ENCODE measurements around the gene MRPL36.

The MRPL36 gene

DNA sequence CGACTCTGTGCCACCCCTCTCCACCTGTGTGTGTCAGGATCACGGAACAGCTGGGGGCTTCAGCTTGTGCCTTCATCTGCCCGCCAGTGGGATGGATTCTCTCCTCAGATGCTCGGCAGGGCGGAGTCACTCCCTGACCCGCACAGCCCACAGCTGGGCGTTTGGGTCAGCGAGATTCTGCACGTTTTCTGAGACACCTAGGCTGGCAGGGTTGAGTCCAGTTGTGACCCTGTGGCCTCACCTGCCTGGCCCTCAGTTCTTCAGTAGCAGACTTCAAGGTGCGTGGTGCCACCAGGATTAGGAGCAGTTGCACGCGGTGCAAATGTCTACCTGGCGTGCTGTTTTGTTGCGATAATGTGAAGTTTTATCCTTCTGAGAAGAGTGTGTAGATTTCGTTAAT lies 6.6 kb upstream of the MRPL36 start:
- no peak for DNase-seq
- Mint-ChIP-seq H3K9me3 (no peaks in the 10 kb centered on the region), H3K27me3 (ENCODE audit: low read depth, poor library complexity) (no peaks in the 10 kb centered on the region), H3K36me3 (ENCODE audit: low read depth) (peaks cover 71% of the 10 kb centered on the region), H3K4me3 (no peak overlapping the region), H3K27ac (no peak overlapping the region), H3K4me1 (peaks cover 20% of the 10 kb centered on the region)
- no peak for TF ChIP-seq CTCF (IDR thresholded peaks at IDR 0.05)

GRCh38 chr5:1805736-1806135 lies 6.1 kb upstream of the MRPL36 start:
- Mint-ChIP-seq H3K4me1 (peaks cover 23% of the 10 kb centered on the region), H3K36me3 (ENCODE audit: low read depth) (peaks cover 66% of the 10 kb centered on the region), H3K9me3 (no peaks in the 10 kb centered on the region), H3K4me3 (no peak overlapping the region), H3K27ac (no peak overlapping the region), H3K27me3 (ENCODE audit: low read depth, poor library complexity) (no peaks in the 10 kb centered on the region)
- DNase-seq, result no peak
- no peak for TF ChIP-seq CTCF (IDR thresholded peaks at IDR 0.05)

- no peaks in the 10 kb centered on the region for H3K27me3 Mint-ChIP-seq (ENCODE audit: low read depth, poor library complexity)
- no peak for TF ChIP-seq CTCF (IDR thresholded peaks at IDR 0.05)
- no peak overlapping the region for H3K4me3 Mint-ChIP-seq
- peaks cover 28% of the 10 kb centered on the region for H3K4me1 Mint-ChIP-seq
- DNase-seq, result no peak
- no peaks in the 10 kb centered on the region for H3K9me3 Mint-ChIP-seq
- H3K36me3 Mint-ChIP-seq (ENCODE audit: low read depth), result peaks cover 62% of the 10 kb centered on the region
- no peak overlapping the region for H3K27ac Mint-ChIP-seq
These were observed 5.7 kb upstream of the MRPL36 start for GRCh38 chr5:1805326-1805725.

DNA sequence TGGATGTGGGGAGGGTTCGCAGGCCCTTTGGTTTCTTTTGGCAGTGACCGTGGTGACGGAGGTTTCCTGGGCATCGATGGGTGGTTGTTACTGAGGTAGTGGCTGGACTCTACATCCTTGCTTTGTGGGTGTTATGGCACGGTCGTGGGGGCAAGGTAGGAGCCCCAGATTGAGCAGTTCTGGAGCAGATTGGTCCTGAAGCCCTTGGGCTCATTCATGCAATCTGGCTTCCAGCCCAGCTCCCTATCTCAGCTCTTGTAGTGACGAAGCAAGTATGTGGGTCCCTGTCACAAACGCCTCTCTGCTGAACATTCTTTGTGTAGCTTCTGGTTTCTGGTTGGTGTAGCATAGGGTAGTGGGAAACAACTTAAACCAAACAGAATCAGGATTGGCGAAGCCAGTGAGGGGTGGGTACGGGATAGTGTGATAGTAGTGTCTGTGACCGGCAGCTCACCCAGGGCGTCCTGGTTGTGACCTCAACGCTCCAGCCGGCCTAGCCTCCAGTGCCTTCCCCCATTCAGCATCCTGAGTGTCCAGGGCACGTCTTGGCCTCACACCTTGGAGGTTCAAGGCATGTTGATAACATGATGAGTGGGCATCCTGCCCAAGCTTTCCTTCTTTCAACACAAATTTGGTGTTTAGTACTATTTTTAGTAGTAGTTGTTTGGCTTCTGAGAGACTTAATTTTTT lies 4.5 kb upstream of the MRPL36 start:
- no peak for DNase-seq
- H3K27me3 Mint-ChIP-seq (ENCODE audit: low read depth, poor library complexity), result no peaks in the 10 kb centered on the region
- no peak overlapping the region for H3K27ac Mint-ChIP-seq
- H3K9me3 Mint-ChIP-seq, result no peaks in the 10 kb centered on the region
- H3K4me3 Mint-ChIP-seq, result peak overlapping the region; percentile 16
- H3K4me1 Mint-ChIP-seq, result peaks cover 34% of the 10 kb centered on the region
- H3K36me3 Mint-ChIP-seq (ENCODE audit: low read depth), result peaks cover 54% of the 10 kb centered on the region
- TF ChIP-seq CTCF (IDR thresholded peaks at IDR 0.05), result no peak

DNA sequence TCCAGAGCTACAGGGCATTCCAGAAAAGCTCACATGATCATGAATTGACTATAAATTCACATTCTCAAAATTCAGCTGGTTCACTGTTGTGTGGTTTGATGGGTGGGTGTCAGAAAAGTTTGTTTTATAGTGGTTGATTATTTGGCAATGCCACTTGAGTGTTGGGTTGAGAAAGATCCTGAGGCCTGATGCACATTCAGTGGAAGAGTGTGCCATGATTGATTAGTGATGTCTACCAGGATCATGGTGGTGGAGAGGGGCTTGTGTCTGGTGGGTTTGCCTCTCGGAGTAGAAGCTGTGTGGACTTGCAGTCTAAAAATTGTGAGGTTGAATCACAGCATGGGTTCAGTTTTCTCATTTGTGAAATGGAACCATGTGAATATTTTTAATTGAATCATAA lies 3.6 kb upstream of the MRPL36 start:
- DNase-seq, result no peak
- Mint-ChIP-seq H3K4me3 (peak overlapping the region; percentile 98), H3K36me3 (ENCODE audit: low read depth) (peaks cover 54% of the 10 kb centered on the region), H3K4me1 (peaks cover 44% of the 10 kb centered on the region), H3K9me3 (no peaks in the 10 kb centered on the region), H3K27ac (no peak overlapping the region), H3K27me3 (ENCODE audit: low read depth, poor library complexity) (no peaks in the 10 kb centered on the region)
- no peak for TF ChIP-seq CTCF (IDR thresholded peaks at IDR 0.05)

DNA sequence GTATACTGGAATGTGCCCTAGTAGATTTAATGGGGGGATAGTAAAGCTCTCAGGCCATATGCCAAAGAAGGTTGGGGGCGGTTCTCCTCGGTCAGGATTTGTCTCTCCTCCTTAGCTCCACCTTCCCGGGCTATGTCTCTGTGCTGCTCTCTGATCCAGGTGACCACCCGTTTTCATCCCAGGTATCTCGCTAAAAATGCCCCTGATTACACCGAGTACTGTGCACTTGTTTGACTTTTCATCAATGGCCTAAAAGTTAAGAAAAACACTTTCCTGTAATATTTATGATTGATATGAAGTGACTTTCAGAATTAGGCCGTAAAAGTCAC lies 2.3 kb upstream of the MRPL36 start:
- H3K4me3 Mint-ChIP-seq, result peak overlapping the region; percentile 98
- H3K9me3 Mint-ChIP-seq, result no peaks in the 10 kb centered on the region
- no peak for DNase-seq
- peaks cover 53% of the 10 kb centered on the region for H3K36me3 Mint-ChIP-seq (ENCODE audit: low read depth)
- H3K27me3 Mint-ChIP-seq (ENCODE audit: low read depth, poor library complexity), result peaks cover 3% of the 10 kb centered on the region
- peaks cover 54% of the 10 kb centered on the region for H3K4me1 Mint-ChIP-seq
- no peak for TF ChIP-seq CTCF (IDR thresholded peaks at IDR 0.05)
- H3K27ac Mint-ChIP-seq, result peak overlapping the region; percentile 83
